H7 (cell line): Measurements from ENCODE around the gene ASTL. TPM values are rescaled to one million over a fixed set of nuclear protein-coding genes. Genes with fewer than 3 reads are reported as not detected.

ENCODE experiments used
- DNase-seq: peaks from one replicate; pipeline ENCODE4 v3.0.0; 2012
- H3K27me3 ChIP-seq: 2 replicates; pipeline ENCODE4 v1.6.0; 2011; ENCODE audit warnings: mild to moderate bottlenecking, low read length; ENCODE audit not compliant: control insufficient read depth, insufficient read depth
- H3K36me3 ChIP-seq: replicated peaks from 2 replicates; pipeline ENCODE4 v1.5.1; 2011; ENCODE audit warnings: low read length; ENCODE audit not compliant: control insufficient read depth, insufficient read depth
- H3K4me3 ChIP-seq: 2 replicates; pipeline ENCODE4 v1.5.1; 2011; ENCODE audit warnings: low read depth, mild to moderate bottlenecking, control low read depth, low read length, moderate library complexity; ENCODE audit not compliant: insufficient read depth
- total RNA-seq: library from RNA; depleted of rRNA; stranded (reverse); fragments of >200 nt; shearing (Covaris generic); gene quantifications from 2 replicates; pipeline ENCODE4 v1.2.3, GENCODE V29; 2014

Gene ASTL
- total RNA-seq, 1 experiment from 2014 or later: not detected

DNA sequence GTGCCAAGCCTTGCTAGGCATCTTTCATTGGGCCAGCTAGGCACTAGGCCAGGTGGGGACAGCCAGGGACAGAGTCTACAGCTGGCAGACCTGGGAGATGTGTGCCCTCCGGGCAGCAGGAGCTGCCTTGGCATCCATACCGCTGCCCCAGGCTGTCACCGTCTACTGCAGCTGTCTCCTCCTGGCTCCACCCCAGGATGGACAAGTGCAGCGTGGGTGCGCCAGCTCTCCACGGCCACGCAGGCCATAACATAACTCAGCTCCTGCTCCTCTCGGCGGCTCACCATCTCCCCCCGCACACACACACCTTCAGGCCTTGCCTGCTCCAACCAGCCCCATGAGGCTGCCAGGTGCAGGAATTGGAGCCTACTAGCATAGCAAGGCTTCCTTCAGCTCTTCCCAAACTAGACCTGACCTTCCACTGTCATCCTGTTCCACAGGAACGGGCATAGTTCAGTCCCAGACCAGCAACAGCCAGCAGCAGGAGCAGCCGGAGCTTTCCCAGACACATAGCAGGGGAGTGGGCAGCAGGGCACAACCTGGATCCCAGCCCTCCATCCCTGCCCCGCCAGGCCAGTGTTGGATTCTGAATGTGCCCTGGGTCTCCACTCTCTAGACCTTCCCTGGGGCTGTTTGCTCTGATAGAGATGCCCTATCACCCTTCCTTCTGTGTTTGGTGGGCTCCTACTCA is 19.5 kb downstream of the ASTL start:
- no peak for DNase-seq
- H3K27me3 ChIP-seq: peaks cover 33% of the 10 kb centered on the region
- H3K36me3 ChIP-seq: no peaks in the 10 kb centered on the region
- no peak overlapping the region for H3K4me3 ChIP-seq

DNA sequence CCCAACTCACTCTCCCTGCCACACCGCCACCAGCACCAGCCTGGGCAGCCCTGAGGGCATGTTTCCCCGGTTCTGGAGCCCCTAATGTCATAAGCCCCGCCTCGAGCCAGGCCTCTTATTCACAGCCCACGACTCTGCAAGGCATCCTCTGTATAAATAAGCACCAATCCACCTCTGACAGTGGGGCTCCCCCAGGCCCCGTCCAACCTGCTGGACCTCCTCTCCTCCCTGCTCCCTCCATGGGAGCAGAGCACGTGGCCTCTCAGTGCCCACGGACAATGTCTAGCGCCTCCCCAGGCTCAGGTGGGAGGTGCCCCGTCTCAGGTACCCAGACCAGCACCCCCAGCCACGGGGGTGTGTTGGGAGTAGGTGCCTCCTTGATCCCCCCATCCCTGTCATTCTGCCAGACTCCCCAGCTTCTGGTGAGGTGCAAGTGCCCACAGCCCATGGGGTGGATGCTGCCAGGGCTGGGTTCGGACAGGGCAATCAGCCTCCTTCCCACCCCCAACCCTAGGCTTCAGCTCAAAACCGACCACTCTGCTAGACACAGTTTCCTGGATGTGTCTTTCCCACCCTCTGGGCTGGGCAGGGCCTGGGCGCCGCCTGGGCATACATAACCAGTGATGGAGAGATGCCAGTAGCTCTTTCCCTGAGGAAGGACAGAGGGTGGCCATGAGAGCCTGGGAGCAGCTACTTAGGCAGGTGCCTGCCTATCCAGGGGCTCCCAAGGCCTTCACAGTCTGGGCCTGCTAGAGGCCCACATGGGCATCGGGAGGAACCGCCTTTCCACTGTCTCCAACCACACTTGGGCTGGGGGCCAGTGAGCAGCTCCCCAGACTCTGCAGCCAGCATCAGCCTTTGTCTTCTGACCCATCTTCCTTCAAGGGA is 20.4 kb downstream of the ASTL start:
- DNase-seq: peak; percentile 84
- Histone ChIP-seq H3K36me3 (no peaks in the 10 kb centered on the region), H3K4me3 (no peak overlapping the region), H3K27me3 (peaks cover 33% of the 10 kb centered on the region)

DNA sequence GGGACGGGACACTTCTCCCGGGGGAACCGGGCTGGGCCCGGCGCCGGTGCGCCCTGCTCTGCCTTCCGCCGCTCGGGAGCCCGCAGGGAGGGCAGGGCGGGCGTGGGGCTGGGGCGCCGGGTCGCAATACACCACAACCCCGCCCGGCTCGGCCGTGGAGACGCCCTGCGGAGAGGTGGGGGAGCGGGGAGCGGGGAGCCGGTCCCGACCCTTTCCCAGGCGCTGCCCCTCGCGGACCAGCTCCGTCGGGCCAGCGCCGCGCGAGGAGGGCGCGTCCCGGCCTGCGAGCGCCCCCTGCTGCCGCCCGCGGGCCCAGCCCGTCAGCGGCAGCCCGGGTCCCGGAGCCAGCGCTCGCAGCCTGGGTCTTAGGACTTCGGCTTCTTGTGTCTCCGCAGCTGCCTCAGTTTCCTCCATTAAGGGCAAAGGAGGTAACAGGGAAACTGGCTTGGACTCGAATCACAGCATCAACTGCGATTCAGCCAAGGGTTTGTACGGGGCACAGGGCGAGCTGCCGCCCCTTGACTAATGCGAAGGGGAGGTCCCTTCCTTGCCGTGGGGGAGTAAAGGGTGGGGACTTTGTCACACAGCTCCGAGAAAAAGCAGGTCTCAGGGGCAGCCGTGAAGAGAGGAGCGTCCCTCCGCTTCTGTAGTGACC is 21.3 kb downstream of the ASTL start:
- Histone ChIP-seq H3K4me3 (peak overlapping the region; percentile 61), H3K36me3 (no peaks in the 10 kb centered on the region), H3K27me3 (peaks cover 33% of the 10 kb centered on the region)
- peak; percentile 98 for DNase-seq

DNA sequence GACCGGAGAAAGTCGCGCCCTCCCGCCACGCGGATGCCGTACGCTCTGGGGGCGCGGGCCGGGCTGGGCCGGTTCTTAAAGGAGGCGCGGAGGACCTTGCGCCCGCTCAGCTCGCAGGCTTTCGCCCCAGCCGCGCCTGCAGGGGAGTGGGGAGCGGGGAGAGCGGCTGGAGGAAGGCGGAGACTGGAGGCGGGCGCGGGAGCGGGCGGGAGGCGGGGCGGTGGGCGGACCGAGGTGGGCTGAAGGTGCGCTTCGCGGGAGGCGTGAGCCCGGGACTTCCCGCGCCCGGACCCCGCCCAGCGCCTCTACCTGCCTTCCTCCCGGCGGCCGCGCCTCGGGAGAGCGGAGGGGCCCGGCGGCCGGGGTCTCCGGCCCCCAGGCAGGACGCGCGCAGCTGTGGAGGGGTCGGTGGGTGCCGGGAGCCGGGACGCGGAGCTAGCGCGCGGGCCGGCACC is 21.9 kb downstream of the ASTL start, which contains the start of gene ADRA2B:
ADRA2B (minus strand) TSS at position 148 of the 455 bp plus-strand sequence. CDS start 422 bp downstream, outside the sequence.
- no peaks in the 10 kb centered on the region for H3K36me3 ChIP-seq
- peak; percentile 99 for DNase-seq
- peaks cover 31% of the 10 kb centered on the region for H3K27me3 ChIP-seq
- peak within 1 kb of the TSS; percentile 61 for H3K4me3 ChIP-seq

DNA sequence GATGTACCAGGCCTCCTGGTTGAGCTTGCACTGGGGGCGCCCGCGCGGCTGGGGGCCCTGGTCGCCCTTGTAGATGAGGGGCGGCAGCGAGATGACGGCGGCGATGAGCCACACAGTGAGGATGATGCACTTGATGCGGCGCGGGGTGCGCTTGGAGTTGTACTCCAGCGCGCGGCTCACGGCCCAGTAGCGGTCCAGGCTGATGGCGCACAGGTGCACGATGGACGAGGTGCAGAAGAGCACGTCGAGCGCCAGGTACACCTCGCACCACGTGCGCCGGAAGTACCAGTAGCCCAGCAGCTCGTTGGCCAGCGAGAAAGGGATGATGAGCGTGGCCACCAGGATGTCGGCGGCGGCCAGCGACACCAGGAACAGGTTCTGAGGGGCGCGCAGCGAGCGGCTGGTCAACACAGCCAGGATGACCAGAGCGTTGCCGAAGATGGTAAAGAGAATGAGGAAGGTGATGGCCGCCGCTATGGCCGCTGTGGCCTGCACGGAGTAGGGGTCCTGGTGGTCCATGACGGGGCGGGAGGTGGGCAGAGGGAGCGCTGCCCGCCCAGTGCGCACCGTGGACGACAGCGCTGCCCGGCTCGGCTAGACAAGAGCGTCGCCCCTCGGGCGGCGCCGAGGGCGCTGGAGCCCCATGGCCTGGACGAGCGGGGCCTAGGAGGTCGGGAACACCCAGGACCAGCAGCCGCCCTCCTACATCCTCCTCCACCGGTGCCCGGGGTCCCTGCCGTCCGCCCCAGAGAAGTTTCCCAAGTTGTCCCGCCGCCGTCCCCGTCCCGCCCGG is 22.5 kb downstream of the ASTL start:
- no peaks in the 10 kb centered on the region for H3K36me3 ChIP-seq
- peaks cover 31% of the 10 kb centered on the region for H3K27me3 ChIP-seq
- H3K4me3 ChIP-seq: peak overlapping the region; percentile 61
- no peak for DNase-seq

DNA sequence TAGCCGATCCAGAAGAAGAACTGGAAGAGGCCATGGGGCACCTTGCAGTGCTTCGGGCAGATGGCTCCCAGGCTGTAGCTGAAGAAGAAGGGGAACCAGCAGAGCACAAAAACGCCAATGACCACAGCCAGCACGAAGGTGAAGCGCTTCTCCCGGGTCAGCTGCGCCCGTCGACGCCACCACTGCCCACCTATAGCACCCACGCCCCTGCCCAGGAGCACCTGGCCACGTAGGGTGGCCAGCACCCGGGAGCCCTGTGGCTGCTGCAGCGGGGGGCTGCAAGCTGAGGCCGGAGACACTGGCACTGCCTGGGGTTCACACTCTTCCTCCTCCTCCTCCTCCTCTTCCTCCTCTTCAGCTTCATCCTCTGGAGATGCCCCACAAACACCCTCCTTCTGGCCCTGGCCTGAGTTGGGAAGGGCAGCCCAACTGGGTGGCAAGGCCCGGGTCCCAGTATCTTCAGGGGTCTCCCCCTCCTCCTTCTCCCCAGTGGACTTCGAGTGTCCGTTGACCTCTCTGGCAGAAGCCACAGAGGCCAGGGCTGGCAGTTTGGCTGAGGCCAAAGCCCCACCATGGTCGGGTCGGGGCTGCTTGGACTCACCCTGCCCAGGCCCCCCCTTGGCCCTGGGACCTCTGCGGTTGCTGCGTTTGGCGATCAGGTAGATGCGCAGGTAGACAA is 23.3 kb downstream of the ASTL start:
- H3K36me3 ChIP-seq: no peaks in the 10 kb centered on the region
- H3K27me3 ChIP-seq: peaks cover 31% of the 10 kb centered on the region
- no peak for DNase-seq
- no peak overlapping the region for H3K4me3 ChIP-seq

DNA sequence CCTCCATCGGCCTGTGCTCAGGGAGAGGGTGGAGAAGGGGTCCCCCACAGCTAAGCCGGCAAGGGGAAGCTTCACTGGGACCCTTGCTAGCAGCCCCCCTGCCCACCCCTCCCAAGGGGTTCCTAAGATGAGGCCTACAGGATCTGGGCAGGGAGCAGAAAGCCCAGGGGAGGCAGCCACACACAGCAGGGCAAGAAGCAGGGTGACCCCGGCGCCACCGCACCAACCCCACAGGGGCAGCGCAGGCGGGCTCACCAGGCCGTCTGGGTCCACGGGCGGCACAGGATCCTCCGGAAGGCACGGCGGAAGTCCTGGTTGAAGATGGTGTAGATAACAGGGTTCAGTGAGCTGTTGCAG is 23.8 kb downstream of the ASTL start:
- DNase-seq: no peak
- Histone ChIP-seq H3K36me3 (no peaks in the 10 kb centered on the region), H3K27me3 (peaks cover 31% of the 10 kb centered on the region), H3K4me3 (no peak overlapping the region)

DNA sequence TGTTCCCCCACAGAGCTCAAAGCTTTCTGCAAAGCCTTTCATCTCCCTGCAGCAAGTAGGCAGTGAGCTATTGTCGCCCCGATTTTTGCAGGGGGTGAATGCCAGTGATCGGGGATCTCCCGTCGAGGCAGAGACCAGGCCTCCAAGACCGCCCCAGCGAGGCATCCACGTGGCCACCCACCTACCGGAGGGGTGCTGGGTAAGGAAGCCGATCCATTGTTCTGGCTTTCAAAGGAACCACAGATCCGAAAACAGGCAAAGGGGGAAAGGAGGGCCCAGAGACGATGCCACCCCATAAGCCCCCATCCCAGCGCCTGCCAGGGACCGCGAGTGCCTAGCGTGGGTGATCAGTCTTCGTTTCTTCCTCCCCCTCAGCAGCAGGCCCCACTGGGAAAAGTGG is 24.4 kb downstream of the ASTL start:
- H3K36me3 ChIP-seq: no peaks in the 10 kb centered on the region
- no peak for DNase-seq
- H3K4me3 ChIP-seq: no peak overlapping the region
- H3K27me3 ChIP-seq: peaks cover 31% of the 10 kb centered on the region

DNA sequence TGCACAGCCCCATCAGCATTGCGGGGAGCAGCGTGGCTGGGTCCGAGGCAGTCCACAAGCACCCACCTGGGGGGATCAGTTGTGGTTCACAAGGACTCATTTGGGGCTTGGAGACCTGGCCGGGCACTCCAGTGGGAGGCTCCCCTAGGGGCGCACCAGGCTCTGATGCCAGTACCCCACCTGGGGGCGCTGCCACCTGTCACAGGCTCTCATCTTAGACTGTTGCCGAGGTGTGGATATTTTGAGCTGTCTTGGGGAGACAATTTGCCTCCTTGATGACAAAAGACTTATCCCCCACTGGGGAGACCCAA is 25.0 kb downstream of the ASTL start:
- H3K36me3 ChIP-seq: no peaks in the 10 kb centered on the region
- DNase-seq: peak; percentile 87

DNA sequence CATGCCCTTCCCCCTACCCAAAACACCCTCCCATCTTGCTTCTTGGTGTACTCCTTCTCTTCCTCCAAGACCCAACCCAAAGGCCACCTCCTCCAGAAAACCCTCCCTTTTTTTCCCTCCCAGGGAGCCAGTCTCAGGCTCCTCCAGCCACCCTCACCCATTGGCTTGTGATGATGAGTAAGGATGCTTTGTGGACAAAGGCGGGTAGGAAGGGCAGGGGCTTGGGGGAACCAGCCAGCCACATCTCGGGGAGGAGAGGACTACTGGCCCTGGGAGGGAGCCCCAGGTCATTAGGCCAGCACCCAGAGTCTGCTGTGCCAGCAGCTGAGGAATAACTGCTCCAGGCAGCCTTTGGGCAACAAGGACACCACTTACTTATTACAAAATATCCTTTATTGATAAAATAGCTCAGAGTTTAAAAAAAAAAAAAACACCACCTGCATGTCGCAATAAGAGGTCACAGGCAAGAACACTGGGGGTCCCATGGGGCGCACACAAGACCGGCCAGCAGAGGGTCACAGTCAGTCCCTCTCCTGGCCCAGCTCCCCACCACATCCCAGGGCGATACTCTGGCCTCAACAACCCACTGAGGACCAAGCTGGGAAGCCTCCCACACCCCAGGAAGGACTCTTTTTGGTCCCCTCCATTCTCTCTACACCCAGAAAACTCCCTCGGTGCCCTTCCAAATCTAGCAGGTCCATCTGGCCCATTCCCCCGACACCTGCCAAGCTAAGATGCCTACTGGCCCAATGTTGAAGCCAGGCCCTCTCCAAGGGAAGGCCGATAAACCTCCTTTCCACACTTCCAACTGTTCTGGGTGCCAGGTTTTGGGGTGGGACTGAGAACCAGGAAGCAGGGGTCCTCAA is 25.6 kb downstream of the ASTL start:
- Histone ChIP-seq H3K36me3 (no peaks in the 10 kb centered on the region), H3K4me3 (no peak overlapping the region), H3K27me3 (peaks cover 23% of the 10 kb centered on the region)
- no peak for DNase-seq

More for the DNA sequence above, 25.0 kb downstream of the ASTL start:
- peaks cover 29% of the 10 kb centered on the region for H3K27me3 ChIP-seq
- H3K4me3 ChIP-seq: no peak overlapping the region

DNA sequence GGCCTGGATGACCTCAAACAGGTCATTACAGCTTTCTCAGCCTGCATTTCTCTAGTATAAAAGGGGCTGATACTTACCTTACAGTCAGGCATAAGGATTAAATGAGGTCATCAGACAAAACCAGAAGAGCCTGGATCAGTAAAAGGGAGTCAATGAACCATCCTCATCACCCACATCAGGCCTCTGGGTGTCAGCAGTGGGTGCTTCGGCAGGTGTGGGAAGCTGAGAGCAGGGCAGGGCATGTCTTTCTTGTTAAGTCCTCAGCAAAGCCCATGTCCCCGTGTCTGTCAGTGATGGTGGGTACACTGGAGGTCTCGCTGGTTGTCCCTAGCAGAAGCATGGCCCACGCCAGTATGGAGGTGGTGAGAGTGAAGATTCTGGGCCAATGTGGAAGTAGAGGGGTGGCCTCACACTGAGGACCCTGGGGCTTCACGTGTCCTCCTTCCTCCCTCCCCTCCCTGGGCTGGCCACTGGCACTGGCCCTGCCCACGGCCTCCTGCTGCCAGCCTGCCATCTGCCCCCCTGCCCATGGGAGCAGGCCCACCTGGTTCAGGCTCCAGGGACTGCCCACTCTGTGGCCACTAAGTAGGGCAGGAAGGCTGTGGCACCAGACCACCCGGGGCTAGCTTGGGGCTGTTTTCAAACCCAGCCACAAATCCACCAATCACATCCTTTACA is 26.3 kb downstream of the ASTL start:
- H3K36me3 ChIP-seq: no peaks in the 10 kb centered on the region
- DNase-seq: no peak
- H3K27me3 ChIP-seq: peaks cover 17% of the 10 kb centered on the region
- no peak overlapping the region for H3K4me3 ChIP-seq

DNA sequence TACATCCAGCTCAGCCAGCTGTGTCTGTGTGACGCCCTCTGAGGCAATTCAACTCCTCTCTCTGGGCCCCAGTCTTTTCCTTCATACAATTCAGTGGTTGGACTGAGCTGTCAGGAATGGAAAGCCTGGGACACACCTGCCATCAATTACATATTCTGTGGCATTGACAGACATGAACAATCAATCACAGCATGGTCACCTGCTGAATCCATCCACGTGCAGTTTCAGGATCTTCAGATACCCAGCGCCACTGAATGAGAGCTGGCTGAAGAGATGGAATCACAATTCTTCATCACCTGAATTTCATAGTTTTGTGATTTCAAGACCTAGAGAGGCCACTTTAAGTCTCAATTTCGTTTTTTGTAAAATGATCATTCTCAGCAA is 27.1 kb downstream of the ASTL start:
- H3K36me3 ChIP-seq: no peaks in the 10 kb centered on the region
- peaks cover 16% of the 10 kb centered on the region for H3K27me3 ChIP-seq
- no peak overlapping the region for H3K4me3 ChIP-seq

More for the DNA sequence above, 27.1 kb downstream of the ASTL start:
- DNase-seq: no peak
